Cardiac fibroblast (primary cell): ENCODE measurements around the gene FBF1.
"Not testable (repeated sequence)": the region's sequence is repeated elsewhere in the genome, so short reads cannot be mapped to it uniquely, and the experiment has no call there.

Experiments
- DNase-seq, 2 donors: peaks; one replicate each; pipeline versions ENCODE4 v3.0.0 to v3.0.0-alpha.2; 2010; ENCODE audit warnings: low read depth in 2 of 2
- H3K4me3 ChIP-seq, 2 donors: replicated peaks in 1 of 2; 1 replicate in 1 of 2; 2 replicates in 1 of 2; pipeline ENCODE4 v1.5.1; 2011; ENCODE audit warnings: low read depth in 2 of 2, low read length in 2 of 2, mild to moderate bottlenecking in 2 of 2, moderate library complexity in 1 of 2
- CTCF ChIP-seq: IDR thresholded peaks from one replicate; pipeline ENCODE4 v1.5.1; 2011; ENCODE audit warnings: low read depth, mild to moderate bottlenecking, low read length, inconsistent platforms

The FBF1 gene

GRCh38 chr17:75888484-75888883 lies 52.4 kb downstream of the FBF1 start:
- no peak for DNase-seq
- no peak overlapping the region for H3K4me3 ChIP-seq
- no peak for TF ChIP-seq CTCF

DNA sequence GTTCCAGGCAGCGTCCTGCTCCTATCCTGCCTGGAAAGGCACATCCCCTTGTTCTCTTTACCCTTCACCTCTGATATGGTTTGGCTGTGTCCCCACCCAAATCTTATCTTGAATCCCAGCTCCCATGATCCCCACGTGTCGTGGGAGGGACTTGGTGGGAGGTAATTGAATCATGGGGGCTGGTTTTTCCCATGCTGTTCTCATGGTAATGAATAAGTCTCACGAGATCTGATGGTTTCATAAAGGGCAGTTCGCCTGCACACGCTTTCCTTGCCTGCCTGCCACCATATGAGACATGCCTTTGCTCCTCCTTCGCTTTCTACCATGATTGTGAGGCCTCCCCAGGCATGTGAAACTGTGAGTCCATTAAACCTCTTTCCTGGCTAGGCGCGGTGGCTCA lies 55.0 kb downstream of the FBF1 start:
- not testable (repeated sequence) for DNase-seq, H3K4me3 ChIP-seq

DNA sequence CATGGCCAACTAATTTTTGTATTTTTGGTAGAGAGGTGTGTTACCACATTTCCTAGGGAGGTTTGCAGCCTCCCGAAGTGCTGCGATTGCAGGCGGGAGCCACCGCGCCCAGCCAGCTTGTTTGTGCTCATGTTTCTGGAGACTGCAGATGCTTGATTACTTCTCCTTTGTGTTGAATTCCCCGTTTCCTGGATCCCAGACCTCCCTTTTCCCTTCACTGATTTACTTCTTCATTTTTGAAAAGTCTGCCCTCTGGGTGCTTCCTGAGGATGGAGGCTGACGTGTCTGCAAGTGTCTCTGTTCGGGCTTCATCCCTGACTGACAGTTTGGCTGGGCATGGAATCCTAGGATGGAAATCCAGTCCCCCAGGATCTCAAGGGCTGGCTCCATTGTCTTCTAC lies 55.4 kb downstream of the FBF1 start:
- no peak for TF ChIP-seq CTCF
- no peak overlapping the region for H3K4me3 ChIP-seq
- no peak for DNase-seq

DNA sequence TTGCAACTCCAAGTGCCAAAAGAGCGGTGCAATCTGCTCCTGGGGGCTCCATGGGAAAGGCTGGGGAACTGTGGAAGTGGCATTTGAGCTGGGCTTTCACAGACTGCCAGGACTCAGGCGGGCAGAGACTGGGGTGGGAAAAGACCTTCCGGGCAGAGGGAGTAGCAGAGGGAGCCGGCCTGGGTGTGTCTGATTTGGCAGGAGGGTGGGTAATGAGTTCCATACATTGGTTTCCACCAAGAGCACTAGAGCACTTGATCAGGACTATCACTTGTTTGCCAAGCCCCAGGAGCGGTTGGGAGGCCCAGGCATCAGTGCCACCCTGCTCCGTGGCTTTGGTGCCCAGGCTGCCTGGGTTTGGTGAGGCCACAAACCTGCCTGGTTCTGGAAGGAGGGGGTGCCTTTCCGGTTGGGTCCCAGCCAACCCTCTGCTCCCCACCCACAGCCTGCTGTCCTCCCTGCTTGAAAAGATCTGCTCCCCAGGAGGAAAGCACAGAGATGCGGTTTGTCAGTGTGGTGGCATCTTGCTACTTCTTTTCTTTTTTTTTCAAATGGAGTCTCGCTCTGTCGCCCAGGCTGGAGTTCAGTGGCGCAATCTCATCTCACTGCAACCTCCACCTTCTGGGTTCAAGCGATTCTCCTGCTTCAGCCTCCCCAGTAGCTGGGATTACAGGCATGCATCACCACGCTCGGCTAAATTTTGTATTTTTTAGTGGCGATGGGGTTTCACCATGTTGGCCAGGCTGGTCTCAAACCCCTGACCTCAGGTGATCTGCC lies 59.0 kb downstream of the FBF1 start:
- no peak overlapping the region for H3K4me3 ChIP-seq
- no peak for DNase-seq
- no peak for TF ChIP-seq CTCF

DNA sequence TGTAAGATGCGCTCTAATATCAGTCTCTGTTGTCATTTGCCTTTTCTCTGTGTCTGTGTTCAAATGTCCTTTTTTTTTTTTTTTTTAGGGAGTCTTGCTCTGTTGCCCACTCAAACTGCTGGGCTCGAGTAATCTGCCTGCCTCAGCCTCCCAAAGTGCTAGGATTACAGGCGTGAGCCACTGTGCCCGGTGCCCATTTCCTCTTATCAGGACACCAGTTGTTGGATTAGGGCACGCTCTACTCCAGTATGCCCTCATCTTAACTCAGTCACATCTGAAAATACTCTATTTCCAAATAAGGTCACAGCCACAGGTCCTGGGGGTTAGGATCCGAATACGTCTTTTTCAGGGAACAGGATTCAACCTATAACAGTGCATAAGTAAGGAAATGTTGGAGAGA lies 60.6 kb downstream of the FBF1 start:
- no peak overlapping the region for H3K4me3 ChIP-seq
- TF ChIP-seq CTCF: no peak
- DNase-seq: no peak

GRCh38 chr17:75878174-75878998 lies 62.5 kb downstream of the FBF1 start, which contains the start of gene TRIM47:
Gene TRIM47 (minus strand): TSS chr17:75878581. CDS start chr17:75878548, 33 bp downstream.
- peak; percentile 66 to 88 for DNase-seq
- TF ChIP-seq CTCF: peak; percentile 23
- H3K4me3 ChIP-seq: peak within 1 kb of the TSS; percentile 73 to 81

GRCh38 chr17:75877752-75878173 lies 63.1 kb downstream of the FBF1 start:
- DNase-seq: peak; percentile 74 to 75
- peak overlapping the region; percentile 73 to 81 for H3K4me3 ChIP-seq
- peak; percentile 29 for TF ChIP-seq CTCF
